H1 (cell line): ENCODE data around the gene CHMP1B. TPM values are rescaled to one million over a fixed set of nuclear protein-coding genes. Genes with fewer than 3 reads are reported as not detected.

Experiments
- ASH2L ChIP-seq: fragments of 200-600, 300-600 bp; sonication (generic); IDR thresholded peaks from one replicate; pipeline ENCODE4 v1.7.1; 2017; ENCODE audit warnings: low read length
- KDM1A ChIP-seq: fragments of 200-600, 300-600 bp; sonication (generic); IDR thresholded peaks from 2 replicates; pipeline ENCODE4 v1.7.1; 2016; ENCODE audit warnings: mild to moderate bottlenecking, low read length, borderline replicate concordance
- SAP30 ChIP-seq: fragments of 300-600 bp; sonication (generic); IDR thresholded peaks from 2 replicates; pipeline ENCODE4 v1.7.1; 2012; ENCODE audit warnings: low read length, moderate library complexity, mild to moderate bottlenecking, inconsistent platforms; ENCODE audit not compliant: insufficient read depth, insufficient replicate concordance
- polyA plus RNA-seq, 7 experiments: library from polyadenylated mRNA; depleted of rRNA in 3 of 7; stranded (reverse) in 5 of 7; unstranded in 2 of 7; fragments of >200 nt in 5 of 7; fragments of 200-250 nt in 2 of 7; gene quantifications; 1 replicate in 5 of 7; 2 replicates in 1 of 7; 4 replicates in 1 of 7; pipeline versions ENCODE4 v1.2.1 to v1.2.3, GENCODE V29; 2011 to 2013; ENCODE audit warnings: missing spikeins in 2 of 7, mixed read lengths in 2 of 7
- total RNA-seq: library from RNA; stranded (reverse); fragmentation: NEBNext Ultra II Directional; extraction: Animal tissue kit (Norgen Biotek cat#: 25700); gene quantifications from 2 replicates; pipeline ENCODE4 v1.2.1, GENCODE V29; 2021

Gene CHMP1B
- total and polyA plus RNA-seq, 2 of the 8 experiments (the other 6 are each of a cell fraction or from before 2014, with no cell fraction given): 30.5 to 43.2 TPM

DNA sequence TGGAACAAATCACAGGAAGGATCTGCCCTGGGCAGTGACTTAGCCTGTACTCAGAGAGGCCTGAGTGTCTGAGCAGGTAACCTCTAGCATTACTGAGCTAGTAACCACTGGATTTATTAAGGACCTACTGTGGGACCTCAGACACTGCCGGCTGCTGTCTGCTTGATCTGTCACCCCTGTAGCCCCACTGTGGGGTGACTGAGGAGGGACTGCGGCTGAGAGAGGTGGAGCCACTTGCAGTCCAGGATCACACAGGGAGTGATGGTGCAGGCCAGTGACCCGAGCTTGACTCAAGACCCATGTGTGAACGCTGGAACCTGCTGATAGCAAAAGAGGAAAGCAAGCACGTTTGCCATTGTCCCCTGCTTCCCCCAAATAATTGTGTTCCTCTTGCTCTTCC is 15.6 kb downstream of the CHMP1B start (continued):
- TF ChIP-seq SAP30: no peak
- TF ChIP-seq KDM1A: no peak
- no peak for TF ChIP-seq ASH2L
